Loucy (cell line): ENCODE data around the gene CGB2.
A peak's percentile ranks its signal among the peaks of the same experiment; 100 is the strongest.

ENCODE experiments used
- H2AFZ ChIP-seq: fragments of 200-600 bp; sonication (generic); 2 replicates; pipeline ENCODE4 v1.6.0; 2016; ENCODE audit warnings: antibody characterized with exemption, mild to moderate bottlenecking, low read length, moderate library complexity
- H3F3A ChIP-seq: fragments of 200-600 bp; 2 replicates; pipeline ENCODE4 v1.6.0; 2016; ENCODE audit warnings: antibody characterized with exemption, low read depth, mild to moderate bottlenecking
- H3K27me3 ChIP-seq: fragments of 200-600 bp; sonication (generic); 2 replicates; pipeline ENCODE4 v1.6.1; 2014; ENCODE audit warnings: low read length, mild to moderate bottlenecking; ENCODE audit not compliant: insufficient read depth, poor library complexity, severe bottlenecking
- H3K36me3 ChIP-seq: fragments of 200-600 bp; sonication (generic); 2 replicates; pipeline ENCODE4 v1.6.1; 2016; ENCODE audit warnings: low read length; ENCODE audit not compliant: insufficient read depth
- H3K4me1 ChIP-seq: fragments of 200-600 bp; sonication (generic); 2 replicates; pipeline ENCODE4 v1.5.1; 2014; ENCODE audit warnings: low read length, mild to moderate bottlenecking; ENCODE audit not compliant: insufficient read depth, poor library complexity, severe bottlenecking
- H3K4me2 ChIP-seq: fragments of 200-600 bp; sonication (generic); 2 replicates; pipeline ENCODE4 v1.6.0; 2014; ENCODE audit warnings: antibody characterized with exemption, low read length, low read depth, mild to moderate bottlenecking; ENCODE audit not compliant: poor library complexity, severe bottlenecking
- H3K4me3 ChIP-seq: fragments of 200-600 bp; sonication (generic); 2 replicates; pipeline ENCODE4 v1.5.1; 2014; ENCODE audit warnings: low read length, mild to moderate bottlenecking, mixed read lengths; ENCODE audit not compliant: poor library complexity, severe bottlenecking
- H3K79me2 ChIP-seq: fragments of 200-600 bp; sonication (generic); 2 replicates; pipeline ENCODE4 v1.6.1; 2014; ENCODE audit warnings: low read length; ENCODE audit not compliant: insufficient read depth
- H3K9ac ChIP-seq: fragments of 200-600 bp; sonication (generic); 2 replicates; pipeline ENCODE4 v1.6.0; 2014; ENCODE audit warnings: mild to moderate bottlenecking, low read depth, low read length, moderate library complexity; ENCODE audit not compliant: poor library complexity, severe bottlenecking
- H3K9me2 ChIP-seq: fragments of 200-600 bp; sonication (generic); replicated peaks from 2 replicates; pipeline ENCODE4 v1.6.1; 2016; ENCODE audit warnings: low read depth, low read length, mixed read lengths
- H3K9me3 ChIP-seq: fragments of 200-600 bp; sonication (generic); 2 replicates; pipeline ENCODE4 v1.6.1; 2014; ENCODE audit warnings: mild to moderate bottlenecking, antibody characterized with exemption, low read length, low read depth; ENCODE audit not compliant: insufficient read depth
- H4K20me1 ChIP-seq: fragments of 200-600 bp; sonication (generic); 2 replicates; pipeline ENCODE4 v1.6.0; 2014; ENCODE audit warnings: antibody characterized with exemption, low read length, mild to moderate bottlenecking; ENCODE audit not compliant: insufficient read depth, poor library complexity, severe bottlenecking
- CTCF ChIP-seq: fragments of 200-600 bp; sonication (generic); conservative IDR thresholded peaks from 2 replicates; pipeline ENCODE4 v1.5.1; 2014; ENCODE audit warnings: mild to moderate bottlenecking, antibody characterized with exemption, low read length
- EZH2phosphoT487 ChIP-seq: fragments of 200-600 bp; IDR thresholded peaks from 2 replicates; pipeline ENCODE4 v1.6.1; 2018; ENCODE audit warnings: antibody characterized with exemption, mild to moderate bottlenecking, moderate library complexity, borderline replicate concordance

Gene CGB2

GRCh38 chr19:49019242-49019932 lies 12.3 kb upstream of the CGB2 start:
- Histone ChIP-seq H3K36me3 (peaks cover 18% of the 10 kb centered on the region; the same call in 1 of the 2 replicates), H3K4me3 (no peak overlapping the region), H3K27me3 (no peaks in the 10 kb centered on the region), H2AFZ (no peak overlapping the region), H3K9me2 (no peaks in the 10 kb centered on the region), H3K9ac (no peak overlapping the region), H3F3A (no peaks in the 10 kb centered on the region), H3K4me2 (no peak overlapping the region), H3K4me1 (peaks cover 7% of the 10 kb centered on the region), H3K9me3 (no peaks in the 10 kb centered on the region), H3K79me2 (no peaks in the 10 kb centered on the region), H4K20me1 (no peaks in the 10 kb centered on the region)
- TF ChIP-seq EZH2phosphoT487, result no peak
- TF ChIP-seq CTCF, result no peak; the same call in 1 of the 2 replicates

GRCh38 chr19:49020342-49020741 lies 11.3 kb upstream of the CGB2 start:
- Histone ChIP-seq H3K4me3 (no peak overlapping the region), H3K4me2 (peak overlapping the region; percentile 18), H2AFZ (no peak overlapping the region), H3K9me2 (no peaks in the 10 kb centered on the region), H3F3A (no peaks in the 10 kb centered on the region), H3K36me3 (peaks cover 9% of the 10 kb centered on the region; the same call in 1 of the 2 replicates), H3K9ac (no peak overlapping the region), H3K27me3 (no peaks in the 10 kb centered on the region), H4K20me1 (no peaks in the 10 kb centered on the region), H3K4me1 (peaks cover 7% of the 10 kb centered on the region), H3K79me2 (no peaks in the 10 kb centered on the region), H3K9me3 (no peaks in the 10 kb centered on the region)
- TF ChIP-seq EZH2phosphoT487, result no peak
- no peak for TF ChIP-seq CTCF

- Histone ChIP-seq H2AFZ (no peak overlapping the region), H3K4me2 (peak overlapping the region; percentile 18), H3K27me3 (no peaks in the 10 kb centered on the region), H3K36me3 (no peaks in the 10 kb centered on the region; the same call in 1 of the 2 replicates), H3K9me3 (no peaks in the 10 kb centered on the region), H3K4me3 (peak overlapping the region; percentile 7), H3K79me2 (no peaks in the 10 kb centered on the region), H3K9me2 (no peaks in the 10 kb centered on the region), H3F3A (no peaks in the 10 kb centered on the region), H3K9ac (no peak overlapping the region), H3K4me1 (peaks cover 7% of the 10 kb centered on the region), H4K20me1 (no peaks in the 10 kb centered on the region)
- TF ChIP-seq CTCF (no peak), EZH2phosphoT487 (no peak)
Observed at GRCh38 chr19:49020931-49021895, 10.5 kb upstream of the CGB2 start.
